HG03520 (cell line): ENCODE results near the gene CFAP61.

Experiments
- ATAC-seq: cut with Tn5 transposase; IDR thresholded peaks from one replicate; pipeline ENCODE4 v1.9.1; 2021; ENCODE audit warnings: mild to moderate bottlenecking, moderate library complexity; ENCODE audit not compliant: unreplicated experiment

CFAP61 gene

DNA sequence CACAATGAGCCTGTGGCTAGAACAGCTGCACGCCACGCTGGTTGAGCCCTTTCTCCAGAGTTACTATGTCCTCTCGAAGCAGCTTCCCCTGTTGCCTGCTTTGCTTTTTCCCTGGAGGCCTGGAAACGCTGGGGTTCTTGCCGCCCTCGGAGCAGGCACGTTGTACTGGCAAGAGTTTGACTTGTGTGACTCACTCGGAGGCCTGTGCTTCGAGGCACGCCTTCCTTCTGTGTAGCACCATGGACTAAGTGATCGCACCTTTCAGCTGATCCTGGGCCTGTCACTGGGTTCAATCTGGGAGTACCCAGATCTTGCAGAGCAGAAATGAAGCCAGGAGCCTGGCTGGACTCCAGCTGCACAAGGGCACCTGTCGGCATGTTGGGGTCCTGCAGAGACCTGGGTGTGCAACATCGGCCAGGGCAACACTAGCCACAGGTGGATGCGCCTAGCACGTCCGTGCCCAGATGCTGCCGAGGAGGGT, 320.8 kb downstream of the CFAP61 start:
- no peak for ATAC-seq

GRCh38 chr20:20375862-20376261, 323.5 kb downstream of the CFAP61 start:
- ATAC-seq: no peak

DNA sequence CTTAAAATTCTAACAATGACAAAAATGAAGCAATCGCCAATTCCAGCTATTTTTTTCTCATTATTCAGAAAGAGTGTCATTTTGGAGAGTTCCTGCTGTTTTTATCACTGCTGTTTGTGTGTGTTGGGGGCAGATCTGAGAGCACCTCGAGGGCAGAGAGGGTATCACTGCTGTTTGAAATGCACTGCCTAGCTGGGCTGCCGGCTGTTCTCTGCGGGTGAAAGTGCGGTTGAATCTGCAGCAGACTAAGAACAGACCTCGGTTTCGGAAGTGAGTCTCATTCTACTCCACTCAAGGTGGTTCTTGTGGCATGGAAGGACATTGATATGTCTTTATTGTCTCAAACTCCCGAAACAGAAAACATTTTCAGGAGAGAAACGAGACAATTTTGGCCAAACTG, 333.9 kb downstream of the CFAP61 start:
- ATAC-seq: no peak

DNA sequence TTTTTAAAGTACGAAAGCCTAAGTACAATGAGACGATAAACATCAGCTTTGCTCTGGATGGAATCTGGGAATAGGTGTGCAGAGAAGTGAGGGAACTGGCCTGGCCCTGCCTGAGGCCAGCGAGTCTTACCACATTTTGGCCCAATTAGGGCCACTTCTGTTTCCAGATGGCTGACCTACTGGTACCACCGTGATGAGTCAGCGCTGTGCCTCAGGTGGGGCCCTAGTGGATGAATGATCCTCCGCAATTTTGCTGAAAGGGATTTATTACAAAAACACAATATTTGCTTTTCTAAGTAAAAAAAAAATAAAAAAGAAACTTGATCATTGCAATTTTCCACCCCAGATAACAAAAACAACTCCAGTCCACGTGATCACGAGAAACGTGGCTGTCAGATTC, 338.1 kb downstream of the CFAP61 start:
- ATAC-seq: no peak

GRCh38 chr20:20391115-20391514, 338.8 kb downstream of the CFAP61 start:
- no peak for ATAC-seq

DNA sequence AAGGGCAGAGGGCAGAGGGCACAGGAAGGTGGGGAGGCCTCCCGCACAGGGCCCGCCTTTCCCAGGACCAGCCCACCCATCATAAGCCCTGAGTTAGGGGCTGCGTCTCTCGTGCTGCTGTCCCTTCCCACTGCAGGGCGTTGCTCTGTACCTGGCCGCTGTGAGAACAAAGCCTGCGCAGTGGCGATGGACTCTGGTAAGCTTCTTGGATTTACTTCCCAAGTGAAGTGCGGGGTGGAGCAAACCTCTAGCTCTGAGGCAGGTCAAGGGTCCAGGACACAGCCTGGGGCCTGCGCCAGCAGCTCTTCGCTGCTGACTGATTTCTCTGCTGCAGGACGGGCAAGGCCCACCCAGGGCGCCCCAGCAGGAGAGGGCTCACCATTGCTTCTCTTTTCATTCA, 339.4 kb downstream of the CFAP61 start:
- ATAC-seq: no peak

DNA sequence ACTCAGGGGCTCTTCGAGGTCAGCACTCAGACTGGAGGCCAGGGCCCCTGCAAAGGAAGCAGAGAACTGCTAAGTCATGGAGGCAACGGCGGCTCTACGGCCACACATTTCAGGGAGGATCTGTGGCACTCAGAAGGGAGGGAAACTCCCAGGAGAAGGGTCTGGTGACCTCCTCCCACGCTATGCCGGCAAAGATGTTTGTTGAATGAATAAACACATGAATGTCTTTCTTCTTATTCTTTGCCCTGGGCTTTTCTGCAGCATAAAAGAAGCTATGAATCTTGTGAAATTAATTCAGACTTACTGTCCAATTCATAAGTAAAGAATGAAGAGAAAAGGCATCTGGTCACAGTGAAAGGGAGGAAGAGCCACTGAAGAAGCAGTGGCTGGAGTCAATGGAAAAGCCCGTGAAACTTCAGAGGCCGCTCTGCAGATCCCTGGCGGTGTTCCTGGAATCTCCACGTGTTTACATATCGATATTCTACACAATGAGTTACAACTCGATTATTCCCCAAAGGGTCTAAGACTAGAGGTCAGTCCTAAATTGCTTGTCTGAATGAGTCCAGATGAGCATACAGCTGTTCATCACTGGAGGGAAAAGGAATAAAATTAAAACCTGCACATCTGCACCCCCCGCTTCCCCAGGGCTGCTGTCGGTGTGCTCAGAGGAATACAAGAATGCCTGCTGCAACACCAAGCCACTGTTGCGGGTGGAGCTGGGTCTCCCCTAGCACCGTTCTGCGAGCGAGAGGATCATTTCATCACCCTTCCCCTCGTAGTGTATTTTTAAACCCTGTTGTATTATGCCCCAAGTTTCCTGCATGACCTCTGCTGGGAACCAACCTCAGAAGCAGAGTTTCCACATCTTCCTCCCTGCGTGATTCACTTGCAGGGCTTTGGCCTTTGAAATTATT, 341.1 kb downstream of the CFAP61 start:
- no peak for ATAC-seq

DNA sequence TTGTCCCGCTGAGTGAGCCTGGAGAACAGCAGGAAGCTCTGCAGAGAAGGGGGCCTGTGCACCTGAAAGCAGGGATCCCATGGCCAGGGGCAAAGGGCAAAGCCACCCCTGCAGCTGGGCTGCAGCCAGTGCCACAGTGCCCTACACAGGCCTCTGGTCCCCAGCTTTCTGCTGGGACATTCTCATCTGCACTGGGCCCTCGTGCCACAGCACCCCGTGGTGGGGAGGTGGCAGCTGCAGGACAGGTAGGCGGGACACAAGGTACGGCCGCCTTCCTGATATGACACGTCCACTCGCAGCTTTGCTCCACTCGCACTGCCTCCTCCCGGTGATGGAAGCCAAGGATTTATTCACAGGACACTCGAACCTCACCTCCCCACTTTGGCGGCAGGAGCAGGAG, 342.8 kb downstream of the CFAP61 start:
- no peak for ATAC-seq

- ATAC-seq: no peak
Measured at GRCh38 chr20:20395903-20396568, 343.7 kb downstream of the CFAP61 start.

DNA sequence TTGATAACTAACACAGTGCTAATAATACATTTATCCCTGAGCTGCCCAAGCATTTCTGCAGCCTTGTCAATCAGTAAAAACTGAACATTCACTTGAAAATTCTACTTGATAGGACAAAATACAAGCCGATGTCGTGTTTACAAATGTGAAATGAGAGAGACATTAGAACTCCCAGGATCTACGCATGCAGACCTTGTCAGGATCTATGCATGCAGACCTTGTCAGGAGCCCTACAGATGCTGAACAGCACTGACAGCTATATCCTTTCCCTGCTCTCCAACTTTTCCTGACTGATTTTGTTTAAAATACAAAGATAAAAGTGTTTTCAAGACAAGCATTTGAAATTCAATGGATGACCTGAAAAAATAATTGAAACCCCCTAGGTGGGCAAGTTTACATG, 344.5 kb downstream of the CFAP61 start:
- no peak for ATAC-seq

- ATAC-seq: no peak
Measured at GRCh38 chr20:20398123-20398522, 345.8 kb downstream of the CFAP61 start.

DNA sequence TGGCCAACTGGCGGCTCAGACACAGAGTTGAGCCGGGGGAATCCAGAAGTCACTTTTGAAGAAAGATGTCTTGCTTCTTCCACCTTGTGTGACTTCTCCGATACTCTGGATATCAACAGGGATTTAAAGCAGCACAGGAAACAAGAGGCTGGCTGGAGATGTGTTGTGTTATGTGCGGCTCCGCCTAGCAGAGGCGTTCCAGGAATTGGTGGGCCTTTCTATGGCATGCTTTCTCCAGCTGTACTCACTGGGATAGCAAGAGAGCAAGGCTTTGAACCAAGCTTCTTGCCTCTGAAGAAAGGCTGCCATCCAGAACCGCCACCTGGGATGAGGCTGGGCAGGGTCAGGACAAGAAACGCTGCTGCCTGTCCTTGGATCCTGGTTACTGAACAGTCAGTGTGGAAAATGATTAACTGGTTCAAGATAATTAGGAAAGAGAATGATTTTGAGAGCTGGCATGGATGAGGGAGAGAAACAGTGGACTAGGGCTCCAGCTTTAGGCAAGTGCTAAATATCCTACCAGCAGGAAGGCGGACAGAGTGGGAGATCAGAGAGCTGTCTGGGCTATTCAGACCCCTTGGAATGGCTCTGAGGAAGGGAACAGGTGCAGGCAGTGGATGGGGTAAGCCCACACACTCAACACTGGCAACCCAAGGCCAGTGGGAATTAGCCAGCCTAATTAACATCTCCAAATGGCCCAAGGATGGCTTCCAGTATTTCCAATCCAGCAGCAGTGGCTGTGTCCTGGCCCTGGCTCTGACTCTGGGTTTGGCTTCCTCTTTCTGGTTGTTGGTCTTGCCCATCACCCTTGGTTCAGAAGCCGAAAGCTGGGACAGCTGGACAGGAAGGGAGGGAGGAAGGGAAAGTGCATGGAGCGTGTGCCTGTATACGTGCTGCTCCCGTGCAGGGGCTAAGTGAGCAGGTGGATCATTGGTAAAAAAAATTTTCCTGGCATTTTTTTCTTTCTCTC, 347.5 kb downstream of the CFAP61 start:
- ATAC-seq: no peak

GRCh38 chr20:20401991-20402390, 349.7 kb downstream of the CFAP61 start:
- no peak for ATAC-seq

DNA sequence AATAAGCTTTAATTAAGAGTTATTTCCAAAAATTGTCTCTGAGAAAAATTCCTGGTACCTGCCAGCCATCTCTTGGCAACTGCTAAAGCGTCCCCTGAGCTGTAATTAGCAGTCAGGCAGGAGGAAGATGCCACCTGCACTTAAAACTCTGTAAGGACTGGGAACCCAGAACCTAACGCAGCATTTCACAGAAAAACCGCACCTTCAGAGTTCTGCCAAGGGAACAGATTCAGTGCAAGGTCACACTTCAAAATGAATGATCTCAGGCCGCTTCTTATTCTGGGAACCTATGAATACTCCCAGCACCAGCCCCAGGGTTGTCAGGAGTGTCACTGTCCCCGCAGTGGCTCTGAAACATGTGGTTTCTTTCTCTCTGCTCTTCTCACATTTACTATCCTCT, 352.3 kb downstream of the CFAP61 start:
- no peak for ATAC-seq

- ATAC-seq: no peak
Measured at GRCh38 chr20:20405623-20406022, 353.3 kb downstream of the CFAP61 start.

DNA sequence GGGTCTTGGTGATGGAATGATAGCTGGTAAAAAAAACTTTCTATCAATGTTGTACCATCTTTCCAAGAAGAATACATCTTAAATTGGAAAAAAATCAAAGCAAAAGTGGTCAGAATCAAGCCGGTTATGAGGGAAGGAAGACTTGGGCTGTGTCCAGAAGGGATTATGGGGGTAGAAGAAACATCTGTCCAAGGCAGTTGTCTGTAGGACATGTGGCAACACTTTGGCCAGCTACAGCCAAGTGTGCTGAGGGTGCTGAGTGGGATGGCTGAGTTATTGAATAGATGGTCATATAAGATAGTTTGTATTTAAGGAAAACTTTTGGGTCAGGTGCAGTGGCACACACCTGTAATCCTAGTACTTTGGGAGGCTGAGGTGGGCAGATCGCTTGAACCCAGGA, 354.0 kb downstream of the CFAP61 start:
- ATAC-seq: no peak

GRCh38 chr20:20407891-20408805, 355.8 kb downstream of the CFAP61 start:
- no peak for ATAC-seq

- ATAC-seq: no peak
Measured at GRCh38 chr20:20409331-20409730, 357.0 kb downstream of the CFAP61 start.
